NCI-H446 treated with DMSO at 0.1 percent for 48 hours (cell line): ENCODE data around the gene MEX3D.
"Not testable (repeated sequence)": the region's sequence is repeated elsewhere in the genome, so short reads cannot be mapped to it uniquely, and the experiment has no call there.

ENCODE experiments used
- DNase-seq: peaks from one replicate; lab custom pipeline; 2025; lab: John Stamatoyannopoulos, UW

Gene MEX3D

DNA sequence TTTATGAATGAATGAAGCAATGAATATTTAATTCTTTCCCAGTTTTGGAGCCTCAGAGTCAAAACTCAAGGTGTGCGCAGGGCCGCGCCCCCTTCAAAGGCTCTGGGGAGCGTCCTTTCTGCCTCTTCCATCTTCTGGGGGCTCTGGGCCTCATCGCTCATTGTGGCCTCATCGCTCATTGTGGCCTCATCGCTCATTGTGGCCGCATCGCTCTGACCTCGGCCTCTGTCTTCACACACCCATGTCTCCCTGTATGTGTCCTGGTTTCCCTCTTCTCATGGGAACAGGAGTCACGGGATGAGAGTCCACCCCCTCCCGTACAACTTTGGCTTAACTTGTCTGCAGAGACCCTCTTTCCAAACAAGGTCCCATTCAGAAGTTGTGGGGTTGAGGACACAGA, 3.2 kb upstream of the MEX3D start:
- DNase-seq: no peak

GRCh38 chr19:1570836-1571235, 2.7 kb upstream of the MEX3D start:
- DNase-seq: no peak

- no peak for DNase-seq
Observed at GRCh38 chr19:1569997-1570396, 1.9 kb upstream of the MEX3D start.

DNA sequence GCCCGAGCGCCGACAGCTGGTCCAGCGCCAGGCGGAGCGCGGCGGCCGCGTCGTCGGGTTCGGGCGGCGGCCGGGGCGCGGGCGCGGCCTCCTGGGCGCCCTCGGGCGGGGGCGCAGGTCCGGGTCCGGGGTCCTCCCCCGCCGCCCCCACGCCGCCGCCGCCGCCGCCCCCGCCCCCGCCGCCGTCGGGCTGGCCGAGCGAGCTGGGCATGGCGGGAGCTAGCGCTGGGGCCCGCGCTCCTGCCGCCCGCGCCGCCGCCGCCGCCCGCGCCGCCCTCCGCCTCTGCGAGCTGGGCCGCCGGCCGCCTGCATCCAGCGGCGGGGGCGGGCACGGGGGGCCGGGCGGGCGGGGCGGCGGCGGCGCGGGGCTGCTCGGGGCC, 287 bp downstream of the MEX3D start:
- DNase-seq: no peak

DNA sequence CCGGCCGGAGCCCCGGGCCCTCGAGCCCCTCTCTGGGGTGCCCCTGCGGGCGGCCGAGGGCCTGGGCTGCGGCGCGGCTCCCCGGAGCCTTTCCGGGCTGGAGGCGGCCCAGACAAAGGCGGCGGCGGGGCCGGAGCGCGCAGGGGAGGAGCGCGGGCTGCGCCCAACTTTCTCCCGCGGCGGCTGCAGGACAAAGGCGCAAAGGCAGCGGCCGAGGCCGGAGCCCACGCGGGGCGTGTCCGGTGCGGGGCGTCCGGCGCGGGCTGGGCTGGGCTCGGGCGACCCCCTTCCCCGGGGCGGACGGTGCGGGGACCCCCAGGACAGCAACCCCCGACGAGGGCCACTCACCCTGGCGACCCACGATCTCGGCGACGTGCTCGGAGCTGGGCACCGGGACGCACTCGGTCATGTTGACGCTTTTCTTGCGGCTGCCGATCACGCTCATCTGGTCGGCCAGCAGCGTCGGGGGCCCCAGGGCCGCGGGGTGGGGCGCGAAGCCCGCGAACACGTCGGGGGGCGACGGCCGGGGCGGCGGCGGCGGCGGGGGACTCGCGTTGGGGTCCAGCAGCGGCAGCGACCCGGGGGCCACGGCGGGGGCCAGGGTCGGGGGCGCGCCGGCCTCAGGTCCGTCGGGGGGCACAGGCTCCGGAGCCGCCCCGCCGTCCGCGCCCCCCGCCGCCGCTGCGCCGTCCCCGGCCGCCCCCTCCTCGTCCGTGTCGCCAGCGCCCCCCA, 843 bp downstream of the MEX3D start:
- no peak for DNase-seq

GRCh38 chr19:1566392-1567115, 1.6 kb downstream of the MEX3D start:
- DNase-seq: peak; percentile 47

DNA sequence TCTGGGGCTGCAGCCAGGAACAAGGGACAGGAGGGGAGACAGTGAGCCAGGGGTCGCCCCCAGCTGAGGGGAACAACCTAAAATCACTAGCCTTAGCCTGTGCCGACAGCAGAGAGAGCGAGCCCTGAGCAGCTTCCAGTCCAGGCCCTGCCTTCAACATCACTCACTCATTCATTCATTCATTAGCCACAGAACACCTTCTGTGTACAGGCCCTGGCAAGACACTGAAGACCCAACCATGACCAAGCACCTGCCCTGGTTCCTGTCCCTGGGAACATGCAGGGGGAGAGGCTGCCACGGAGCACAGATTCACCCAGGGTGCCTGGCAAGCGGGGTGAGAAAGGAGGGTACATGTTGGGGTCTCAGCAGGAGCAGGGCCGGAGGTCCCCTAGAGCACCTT, 4.9 kb downstream of the MEX3D start:
- no peak for DNase-seq

DNA sequence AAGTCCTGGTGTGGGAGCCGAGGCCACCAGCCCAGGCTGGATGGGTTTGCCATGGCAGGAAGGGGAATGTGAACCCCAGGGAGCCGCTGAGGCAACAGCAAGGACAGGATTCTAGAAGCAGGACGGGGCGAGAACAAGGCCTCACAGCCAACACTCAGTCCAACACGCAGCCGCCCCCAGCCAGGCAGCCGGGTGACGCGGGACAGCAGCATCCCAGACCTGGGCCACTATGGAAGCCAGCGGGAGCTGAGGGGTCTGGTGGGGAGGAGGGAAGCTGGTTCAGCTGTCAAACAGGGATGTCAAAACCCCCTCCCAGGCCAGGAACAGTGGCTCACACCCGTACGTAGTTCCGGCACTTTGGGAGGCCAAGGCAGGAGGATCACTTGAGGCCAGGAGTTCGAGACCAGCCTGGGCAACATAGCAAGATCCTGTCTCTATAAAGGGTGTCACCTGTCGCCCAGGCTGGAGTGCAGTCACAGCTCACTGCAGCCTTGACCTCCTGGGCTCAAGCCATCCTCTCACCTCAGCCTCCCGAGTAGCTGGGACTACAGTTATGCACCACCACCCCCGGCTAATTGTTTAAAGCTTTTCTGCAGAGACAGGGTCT, 6.8 kb downstream of the MEX3D start:
- DNase-seq: no peak

- DNase-seq: no peak
Observed at GRCh38 chr19:1560286-1560882, 7.7 kb downstream of the MEX3D start.

GRCh38 chr19:1558552-1558951, 9.6 kb downstream of the MEX3D start:
- no peak for DNase-seq

GRCh38 chr19:1556390-1557070, 11.6 kb downstream of the MEX3D start:
- DNase-seq: no peak

DNA sequence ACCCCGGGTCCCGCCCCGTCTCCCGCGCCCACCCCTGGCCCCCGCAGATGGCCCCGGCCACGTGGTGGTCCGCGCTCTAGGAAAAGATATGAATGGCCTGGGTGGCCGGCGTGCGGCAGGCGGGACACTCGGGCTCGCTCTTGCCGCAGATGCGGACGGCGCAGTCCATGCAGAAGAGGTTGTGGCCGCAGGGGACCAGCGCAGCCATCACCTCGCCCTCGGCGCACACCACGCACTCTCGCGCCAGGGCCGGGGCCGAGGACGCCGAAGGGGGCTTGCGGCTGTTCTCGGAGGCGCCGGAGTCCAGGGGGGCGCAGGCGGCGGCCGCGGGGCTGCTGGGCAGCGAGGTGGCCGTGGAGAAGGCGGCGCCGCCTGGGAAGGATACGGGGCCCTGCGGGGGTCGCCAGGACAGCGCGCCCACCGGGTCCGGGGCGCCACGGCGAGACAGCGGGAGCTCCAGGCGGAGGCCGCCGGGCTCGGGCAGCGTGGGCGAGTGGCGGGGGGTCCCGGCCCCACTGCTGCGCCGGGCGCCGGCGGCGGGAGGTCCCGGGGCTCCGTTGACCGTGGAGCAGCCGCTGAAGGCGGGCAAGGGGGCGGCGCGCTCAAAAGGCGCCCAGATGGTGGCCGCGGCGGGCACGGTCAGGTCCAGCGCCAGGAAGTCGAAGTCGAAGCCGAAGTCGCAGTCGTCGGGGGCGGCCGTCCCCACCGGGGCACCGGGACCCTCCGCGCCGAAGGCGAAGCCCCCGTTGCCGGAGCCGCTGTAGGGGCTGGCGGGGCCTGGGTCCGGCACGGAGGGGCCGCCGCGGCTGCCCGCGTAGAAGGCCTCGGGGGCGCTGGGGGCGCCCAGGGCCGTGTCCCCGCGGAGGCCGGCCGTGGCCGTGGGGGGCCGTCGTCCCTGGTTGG, 12.4 kb downstream of the MEX3D start:
- no peak for DNase-seq

GRCh38 chr19:1554968-1555367, 13.2 kb downstream of the MEX3D start:
- DNase-seq: no peak

DNA sequence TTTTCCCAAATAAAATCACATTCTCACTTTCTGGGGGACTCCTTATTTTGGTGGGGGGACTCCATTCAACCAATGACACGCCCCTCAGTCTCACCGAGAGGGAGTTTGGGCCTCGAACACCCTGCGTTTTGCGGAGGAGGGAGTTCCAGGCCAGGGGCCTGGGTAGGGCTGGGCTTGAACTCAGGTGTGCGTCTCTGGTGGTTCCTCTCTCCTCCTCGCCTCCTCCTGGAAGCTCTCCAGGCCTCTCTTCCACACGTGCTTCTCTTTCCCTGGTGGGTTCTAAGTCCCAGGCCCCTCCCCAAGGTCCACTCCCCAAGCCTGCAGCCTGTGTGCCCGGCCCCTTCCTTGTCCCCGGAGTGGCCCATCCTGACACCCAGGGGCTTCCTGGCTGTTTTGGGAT, 14.7 kb downstream of the MEX3D start:
- DNase-seq: no peak

GRCh38 chr19:1551068-1552040, 16.8 kb downstream of the MEX3D start:
- DNase-seq: no peak

GRCh38 chr19:1549332-1549945, 18.7 kb downstream of the MEX3D start:
- DNase-seq: no peak

- no peak for DNase-seq
Observed at GRCh38 chr19:1540365-1540925, 27.7 kb downstream of the MEX3D start.

DNA sequence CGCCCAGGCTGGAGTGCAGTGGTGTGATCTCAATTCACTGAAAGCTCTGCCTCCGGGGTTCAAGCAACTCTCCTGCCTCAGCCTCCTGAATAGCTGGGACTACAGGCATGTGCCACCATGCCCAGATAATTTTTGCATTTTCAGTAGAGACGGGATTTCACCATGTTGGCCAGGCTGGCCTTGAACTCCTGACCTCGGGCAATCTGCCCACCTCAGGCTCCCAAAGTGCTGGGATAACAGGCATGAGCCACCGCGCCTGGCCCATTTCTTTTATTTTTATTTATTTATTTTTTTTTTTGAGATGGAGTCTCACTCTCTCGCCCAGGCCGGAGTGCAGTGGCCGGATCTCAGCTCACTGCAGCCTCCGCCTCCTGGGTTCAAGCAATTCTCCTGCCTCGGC, 28.4 kb downstream of the MEX3D start:
- not testable (repeated sequence) for DNase-seq

GRCh38 chr19:1538978-1539377, 29.1 kb downstream of the MEX3D start:
- no peak for DNase-seq
